Neural progenitor cell (in vitro differentiated cells): Measurements from ENCODE around the gene CHCHD6. TPM values are rescaled to one million over a fixed set of nuclear protein-coding genes. Genes with fewer than 3 reads are reported as not detected.

Experiments used
- DNase-seq: peaks from one replicate; pipeline ENCODE4 v3.0.0-alpha.2; 2016; ENCODE audit warnings: low spot score
- H2AFZ ChIP-seq: fragments of 200-600 bp; sonication (generic); replicated peaks from 2 replicates; pipeline ENCODE4 v1.6.1; 2016; ENCODE audit warnings: antibody characterized with exemption
- H3F3A ChIP-seq: fragments of 200-600 bp; sonication (generic); 2 replicates; pipeline ENCODE4 v1.6.1; 2016; ENCODE audit warnings: antibody characterized with exemption, low read depth
- H3K27ac ChIP-seq: fragments of 200-600 bp; sonication (generic); 2 replicates; pipeline ENCODE4 v1.5.1; 2016; ENCODE audit warnings: mild to moderate bottlenecking
- H3K27me3 ChIP-seq: fragments of 200-600 bp; sonication (generic); 2 replicates; pipeline ENCODE4 v1.6.1; 2016; ENCODE audit warnings: mild to moderate bottlenecking, moderate library complexity
- H3K36me3 ChIP-seq: fragments of 200-600 bp; sonication (generic); 2 replicates; pipeline ENCODE4 v1.5.1; 2016
- H3K4me1 ChIP-seq: fragments of 200-600 bp; sonication (generic); 2 replicates; pipeline ENCODE4 v1.6.1; 2016; ENCODE audit warnings: mixed run types
- H3K4me2 ChIP-seq: fragments of 200-600 bp; sonication (generic); 2 replicates; pipeline ENCODE4 v1.6.1; 2016
- H3K4me3 ChIP-seq: fragments of 200-600 bp; sonication (generic); 2 replicates; pipeline ENCODE4 v1.5.1; 2016
- H3K79me2 ChIP-seq: fragments of 200-600 bp; sonication (generic); 2 replicates; pipeline ENCODE4 v1.6.1; 2016; ENCODE audit warnings: low read depth
- H3K9ac ChIP-seq: fragments of 200-600 bp; sonication (generic); 2 replicates; pipeline ENCODE4 v1.6.1; 2016
- H3K9me3 ChIP-seq: fragments of 200-600 bp; sonication (generic); 2 replicates; pipeline ENCODE4 v1.5.1; 2016; ENCODE audit warnings: low read depth
- H4K20me1 ChIP-seq: fragments of 200-600 bp; sonication (generic); 2 replicates; pipeline ENCODE4 v1.6.1; 2016; ENCODE audit warnings: low read depth
- H3K27ac Mint-ChIP-seq: 3 replicates; pipeline ENCODE4 v1.8.0; 2021; ENCODE audit warnings: mixed read lengths
- H3K27me3 Mint-ChIP-seq: 2 replicates; pipeline ENCODE4 v1.8.0; 2022; ENCODE audit warnings: low read depth, mild to moderate bottlenecking, inconsistent platforms, moderate library complexity, mixed read lengths; ENCODE audit not compliant: insufficient read depth
- H3K36me3 Mint-ChIP-seq: 3 replicates; pipeline ENCODE4 v1.8.0; 2021; ENCODE audit warnings: mixed read lengths
- H3K4me1 Mint-ChIP-seq: 3 replicates; pipeline ENCODE4 v1.8.0; 2021; ENCODE audit warnings: mixed read lengths
- H3K4me3 Mint-ChIP-seq: 3 replicates; pipeline ENCODE4 v1.8.0; 2021; ENCODE audit warnings: mild to moderate bottlenecking, moderate library complexity, mixed read lengths
- H3K9me3 Mint-ChIP-seq: 3 replicates; pipeline ENCODE4 v1.8.0; 2020; ENCODE audit warnings: mixed read lengths
- EZH2 ChIP-seq: fragments of 200-600 bp; sonication (generic); IDR thresholded peaks from 2 replicates; pipeline ENCODE4 v1.6.1; 2017; ENCODE audit warnings: antibody characterized with exemption, mild to moderate bottlenecking, moderate library complexity
- EZH2phosphoT487 ChIP-seq: fragments of 200-600 bp; sonication (generic); IDR thresholded peaks from 2 replicates; pipeline ENCODE4 v1.6.1; 2017; ENCODE audit warnings: antibody characterized with exemption
- total RNA-seq: library from RNA; depleted of rRNA; stranded (reverse); fragments of >200 nt; gene quantifications from 2 replicates; pipeline ENCODE4 v1.2.3, GENCODE V29; 2015; ENCODE audit warnings: low replicate concordance
- TF ChIP-seq, protein P1 (sequence below): fragments of 200-600 bp; sonication (generic); IDR thresholded peaks from 2 replicates; pipeline ENCODE4 v1.5.1; 2017; ENCODE audit warnings: antibody characterized with exemption, mild to moderate bottlenecking

CHCHD6 gene
- total RNA-seq, 1 donor from 2014 or later, result 35.7 TPM

DNA sequence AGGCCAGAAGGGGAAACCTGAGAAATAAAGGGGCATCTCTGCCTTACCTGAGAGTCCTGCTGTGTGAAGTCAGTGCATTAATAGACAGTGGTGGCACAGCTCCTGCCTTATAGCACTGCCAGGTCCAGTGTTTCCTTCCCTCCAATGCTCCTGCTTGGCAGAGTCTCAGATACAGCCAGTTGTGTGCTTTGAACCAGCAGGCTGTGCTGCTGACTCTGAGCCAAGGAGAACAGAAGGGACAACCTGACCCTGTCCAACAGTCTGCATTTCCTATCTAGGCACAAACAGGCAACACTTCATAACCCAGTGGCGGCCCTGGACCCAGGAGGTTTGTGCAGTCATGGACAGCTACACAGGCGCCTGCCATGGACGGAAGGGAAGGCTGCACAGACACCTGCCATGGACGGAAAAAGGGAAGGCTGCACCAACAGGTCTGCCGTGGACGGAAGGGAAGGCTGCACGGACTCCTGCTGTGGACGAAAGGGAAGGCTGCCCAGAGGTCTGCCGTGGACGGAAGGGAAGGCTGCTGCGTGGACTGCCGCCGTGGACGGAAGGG is 245.0 kb downstream of the CHCHD6 start:
- Histone ChIP-seq H4K20me1 (no peaks in the 10 kb centered on the region), H3K27ac (no peak overlapping the region), H2AFZ (no peak overlapping the region), H3K79me2 (no peaks in the 10 kb centered on the region), H3K4me3 (no peak overlapping the region), H3K9ac (no peak overlapping the region), H3K36me3 (no peaks in the 10 kb centered on the region), H3K4me1 (no peaks in the 10 kb centered on the region), H3K27me3 (no peaks in the 10 kb centered on the region), H3F3A (no peaks in the 10 kb centered on the region), H3K4me2 (no peak overlapping the region), H3K9me3 (no peaks in the 10 kb centered on the region)
- Mint-ChIP-seq H3K4me1 (peaks cover 7% of the 10 kb centered on the region), H3K36me3 (peaks cover 4% of the 10 kb centered on the region), H3K4me3 (peak overlapping the region; percentile 10), H3K27ac (no peak overlapping the region), H3K9me3 (no peaks in the 10 kb centered on the region), H3K27me3 (peaks cover 2% of the 10 kb centered on the region)
- no peak for TF ChIP-seq EZH2
- TF ChIP-seq EZH2phosphoT487, result no peak
- TF ChIP-seq, protein P1, sequence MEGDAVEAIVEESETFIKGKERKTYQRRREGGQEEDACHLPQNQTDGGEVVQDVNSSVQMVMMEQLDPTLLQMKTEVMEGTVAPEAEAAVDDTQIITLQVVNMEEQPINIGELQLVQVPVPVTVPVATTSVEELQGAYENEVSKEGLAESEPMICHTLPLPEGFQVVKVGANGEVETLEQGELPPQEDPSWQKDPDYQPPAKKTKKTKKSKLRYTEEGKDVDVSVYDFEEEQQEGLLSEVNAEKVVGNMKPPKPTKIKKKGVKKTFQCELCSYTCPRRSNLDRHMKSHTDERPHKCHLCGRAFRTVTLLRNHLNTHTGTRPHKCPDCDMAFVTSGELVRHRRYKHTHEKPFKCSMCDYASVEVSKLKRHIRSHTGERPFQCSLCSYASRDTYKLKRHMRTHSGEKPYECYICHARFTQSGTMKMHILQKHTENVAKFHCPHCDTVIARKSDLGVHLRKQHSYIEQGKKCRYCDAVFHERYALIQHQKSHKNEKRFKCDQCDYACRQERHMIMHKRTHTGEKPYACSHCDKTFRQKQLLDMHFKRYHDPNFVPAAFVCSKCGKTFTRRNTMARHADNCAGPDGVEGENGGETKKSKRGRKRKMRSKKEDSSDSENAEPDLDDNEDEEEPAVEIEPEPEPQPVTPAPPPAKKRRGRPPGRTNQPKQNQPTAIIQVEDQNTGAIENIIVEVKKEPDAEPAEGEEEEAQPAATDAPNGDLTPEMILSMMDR, result no peak
- DNase-seq, result no peak

DNA sequence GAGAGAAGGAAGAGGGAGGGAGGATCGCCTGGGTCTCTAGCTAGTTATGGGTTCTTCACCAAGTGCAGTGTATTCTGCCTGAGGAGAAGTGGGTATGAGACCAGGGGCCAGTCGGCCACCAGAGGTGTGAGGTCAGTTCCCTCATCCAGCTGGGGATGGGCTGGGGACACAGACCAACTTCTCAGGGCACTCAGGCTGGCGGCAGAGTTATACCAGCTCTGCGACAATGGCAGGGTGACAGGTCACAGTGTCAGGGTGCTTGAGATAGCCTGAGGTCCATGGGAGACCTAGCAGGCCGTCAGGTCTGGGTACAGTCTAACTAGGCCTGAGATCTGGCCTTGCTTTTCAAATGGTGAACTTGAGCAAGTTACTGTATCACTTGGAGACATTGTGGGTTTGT is 247.5 kb downstream of the CHCHD6 start:
- Histone ChIP-seq H3K27me3 (no peaks in the 10 kb centered on the region), H2AFZ (no peak overlapping the region), H3K9me3 (no peaks in the 10 kb centered on the region), H3K9ac (no peak overlapping the region), H3K4me3 (no peak overlapping the region), H3K36me3 (no peaks in the 10 kb centered on the region), H4K20me1 (no peaks in the 10 kb centered on the region), H3K4me1 (no peaks in the 10 kb centered on the region), H3K27ac (no peak overlapping the region), H3K4me2 (no peak overlapping the region), H3F3A (no peaks in the 10 kb centered on the region), H3K79me2 (no peaks in the 10 kb centered on the region)
- Mint-ChIP-seq H3K36me3 (peaks cover 4% of the 10 kb centered on the region), H3K27ac (no peak overlapping the region), H3K27me3 (peaks cover 3% of the 10 kb centered on the region), H3K4me1 (peaks cover 6% of the 10 kb centered on the region), H3K9me3 (no peaks in the 10 kb centered on the region), H3K4me3 (no peak overlapping the region)
- TF ChIP-seq EZH2 (no peak), EZH2phosphoT487 (no peak)
- TF ChIP-seq, protein P1, result no peak
- no peak for DNase-seq

DNA sequence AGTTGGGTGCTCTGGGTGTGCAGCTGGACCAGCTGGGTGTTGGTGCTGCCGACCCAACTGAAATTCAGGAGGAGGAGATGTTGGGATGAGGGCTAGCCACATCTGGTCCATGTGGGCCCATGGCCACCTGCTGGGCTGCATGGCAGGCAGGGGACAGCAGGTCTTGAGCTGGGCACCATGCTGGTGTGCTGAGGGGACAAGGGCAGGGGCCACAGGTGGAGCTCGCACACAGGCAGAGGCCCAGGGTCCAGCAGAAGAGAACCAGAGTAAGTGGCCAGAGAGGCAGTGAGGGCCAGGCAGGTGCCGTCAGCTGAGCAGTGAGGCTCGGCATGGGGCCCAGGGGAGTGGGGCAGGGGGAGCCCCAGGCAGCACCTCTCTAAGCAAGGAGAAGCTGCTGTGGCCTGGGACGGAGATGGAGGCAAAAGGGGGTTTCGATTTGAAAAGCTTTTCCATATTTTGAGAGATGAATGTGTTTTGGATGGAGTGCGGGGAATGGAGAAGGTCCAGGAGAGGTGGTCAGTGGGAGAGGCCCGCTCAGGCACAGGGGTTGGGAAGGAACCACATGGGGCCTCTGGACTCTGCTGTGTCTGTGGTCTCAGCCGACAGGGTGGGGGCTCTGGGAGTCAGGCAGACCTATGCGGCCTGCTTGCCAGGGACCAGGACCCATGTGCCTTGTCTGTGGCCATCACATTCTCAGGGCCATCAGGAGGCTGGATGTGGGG is 248.4 kb downstream of the CHCHD6 start:
- no peak overlapping the region for H3K4me3 ChIP-seq
- no peak overlapping the region for H3K4me3 Mint-ChIP-seq
- no peaks in the 10 kb centered on the region for H4K20me1 ChIP-seq
- no peaks in the 10 kb centered on the region for H3K36me3 ChIP-seq
- no peak overlapping the region for H3K4me2 ChIP-seq
- H3K36me3 Mint-ChIP-seq, result peaks cover under 1% of the 10 kb centered on the region
- no peaks in the 10 kb centered on the region for H3K9me3 ChIP-seq
- no peak overlapping the region for H3K27ac ChIP-seq
- H3K27me3 ChIP-seq, result no peaks in the 10 kb centered on the region
- H3K79me2 ChIP-seq, result no peaks in the 10 kb centered on the region
- peaks cover 4% of the 10 kb centered on the region for H3K4me1 Mint-ChIP-seq
- no peak for TF ChIP-seq EZH2
- TF ChIP-seq, protein P1, result no peak
- no peak for TF ChIP-seq EZH2phosphoT487
- no peak for DNase-seq
- no peaks in the 10 kb centered on the region for H3K9me3 Mint-ChIP-seq
- no peak overlapping the region for H2AFZ ChIP-seq
- H3K4me1 ChIP-seq, result no peaks in the 10 kb centered on the region
- no peaks in the 10 kb centered on the region for H3F3A ChIP-seq
- no peak overlapping the region for H3K9ac ChIP-seq
- H3K27me3 Mint-ChIP-seq, result peaks cover 3% of the 10 kb centered on the region
- no peak overlapping the region for H3K27ac Mint-ChIP-seq
